IPS DF 6.9 (cell line): ENCODE results near the gene ADCY9.
"Not testable (repeated sequence)": the region's sequence is repeated elsewhere in the genome, so short reads cannot be mapped to it uniquely, and the experiment has no call there.

Experiments
- DNase-seq: peaks from one replicate; pipeline ENCODE4 v3.0.0-alpha.2; 2013; ENCODE audit warnings: low read depth, low spot score
- H3K27ac ChIP-seq: one replicate; pipeline ENCODE4 v1.5.1; 2013; ENCODE audit warnings: low read length, control low read depth
- H3K27me3 ChIP-seq: 2 replicates; pipeline ENCODE4 v1.6.1; 2013; ENCODE audit warnings: mild to moderate bottlenecking, low read length; ENCODE audit not compliant: control insufficient read depth, insufficient read depth
- H3K36me3 ChIP-seq: 2 replicates; pipeline ENCODE4 v1.6.1; 2013; ENCODE audit warnings: low read length; ENCODE audit not compliant: control insufficient read depth, insufficient read depth
- H3K4me1 ChIP-seq: 2 replicates; pipeline ENCODE4 v1.6.1; 2013; ENCODE audit warnings: low read length; ENCODE audit not compliant: control insufficient read depth, insufficient read depth
- H3K4me3 ChIP-seq: 2 replicates; pipeline ENCODE4 v1.5.1; 2013; ENCODE audit warnings: mild to moderate bottlenecking, low read length
- H3K9me3 ChIP-seq: 2 replicates; pipeline ENCODE4 v1.6.1; 2013; ENCODE audit warnings: low read length, inconsistent platforms; ENCODE audit not compliant: control insufficient read depth, insufficient read depth
- WGBS: extraction: QIAGEN DNeasy Blood & Tissue Kit; methylation state at CpG from one replicate; pipeline ENCODE4 v1.1.7; 2013; ENCODE audit warnings: mixed read lengths, missing lambda C conversion rate; ENCODE audit not compliant: insufficient read length, insufficient coverage; 5-methylcytosine and 5-hydroxymethylcytosine counted together

ADCY9 gene

DNA sequence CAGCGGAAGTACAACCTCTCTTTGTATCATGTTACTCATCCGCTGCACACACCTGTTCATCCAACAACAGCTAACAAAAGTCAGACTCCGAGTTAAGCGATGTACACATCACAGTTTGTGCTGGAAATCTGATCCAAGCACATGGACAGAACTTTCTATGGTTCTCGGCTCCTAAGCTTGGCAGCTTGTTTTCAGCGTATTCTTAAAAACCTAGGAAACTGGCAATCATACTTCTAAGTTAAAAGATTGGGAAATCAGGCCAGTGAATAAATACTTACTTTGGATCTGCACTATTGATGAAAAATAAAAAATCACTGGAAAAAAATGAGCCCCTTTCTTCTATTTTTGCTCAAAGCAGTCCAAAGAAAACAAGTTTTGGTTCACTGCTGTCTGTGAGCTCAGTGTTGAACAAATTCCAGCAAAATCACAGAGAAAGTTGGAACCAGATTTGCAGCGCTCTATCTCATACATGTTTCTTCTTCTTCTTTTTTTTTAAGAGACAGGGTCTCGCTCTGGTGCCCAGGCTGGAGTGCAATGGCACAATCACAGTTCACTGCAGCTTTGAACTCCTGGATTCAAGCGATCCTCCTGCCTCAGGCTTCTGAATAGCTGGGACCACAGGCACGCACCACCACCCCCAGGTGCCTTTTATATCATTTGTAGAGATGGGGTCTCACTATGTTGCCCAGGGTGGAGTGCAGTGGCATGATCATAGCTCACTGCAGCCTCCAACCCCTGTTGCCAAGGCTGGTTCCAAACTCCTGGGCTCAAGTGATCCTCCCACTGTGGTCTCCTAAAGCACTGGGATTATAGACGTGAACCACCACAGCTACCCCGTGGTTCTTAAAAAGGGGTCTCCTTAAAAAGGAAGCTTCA, 164.1 kb downstream of the ADCY9 start:
- Histone ChIP-seq H3K36me3 (no peaks in the 10 kb centered on the region), H3K4me1 (no peaks in the 10 kb centered on the region), H3K27me3 (no peaks in the 10 kb centered on the region), H3K4me3 (no peak overlapping the region), H3K27ac (no peak overlapping the region), H3K9me3 (no peaks in the 10 kb centered on the region)
- WGBS = no CpG with 5 or more reads among the region's 12 CpGs
- DNase-seq = no peak

DNA sequence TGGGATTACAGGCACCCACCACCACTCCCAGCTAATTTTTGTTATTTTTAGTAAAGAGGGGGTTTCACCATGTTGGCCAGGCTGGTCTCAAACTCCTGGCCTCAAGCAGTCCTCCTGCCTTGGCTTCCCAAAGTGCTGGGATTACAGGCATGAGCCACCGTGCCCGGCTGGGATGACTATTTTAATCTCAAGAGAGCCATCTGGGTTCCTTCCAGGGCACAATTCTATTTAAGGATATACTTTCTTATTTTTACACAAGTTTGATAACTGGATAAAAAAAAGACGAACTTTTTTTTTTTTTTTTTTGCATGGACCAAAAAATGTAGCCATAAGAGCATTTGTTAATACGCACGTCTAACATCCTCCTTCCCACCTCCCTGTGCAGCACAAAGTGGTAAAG, 164.9 kb downstream of the ADCY9 start:
- not testable (repeated sequence) for H3K27me3 ChIP-seq, DNase-seq, H3K9me3 ChIP-seq, H3K4me3 ChIP-seq, H3K4me1 ChIP-seq, H3K27ac ChIP-seq, H3K36me3 ChIP-seq
- WGBS = no CpG with 5 or more reads among the region's 5 CpGs

DNA sequence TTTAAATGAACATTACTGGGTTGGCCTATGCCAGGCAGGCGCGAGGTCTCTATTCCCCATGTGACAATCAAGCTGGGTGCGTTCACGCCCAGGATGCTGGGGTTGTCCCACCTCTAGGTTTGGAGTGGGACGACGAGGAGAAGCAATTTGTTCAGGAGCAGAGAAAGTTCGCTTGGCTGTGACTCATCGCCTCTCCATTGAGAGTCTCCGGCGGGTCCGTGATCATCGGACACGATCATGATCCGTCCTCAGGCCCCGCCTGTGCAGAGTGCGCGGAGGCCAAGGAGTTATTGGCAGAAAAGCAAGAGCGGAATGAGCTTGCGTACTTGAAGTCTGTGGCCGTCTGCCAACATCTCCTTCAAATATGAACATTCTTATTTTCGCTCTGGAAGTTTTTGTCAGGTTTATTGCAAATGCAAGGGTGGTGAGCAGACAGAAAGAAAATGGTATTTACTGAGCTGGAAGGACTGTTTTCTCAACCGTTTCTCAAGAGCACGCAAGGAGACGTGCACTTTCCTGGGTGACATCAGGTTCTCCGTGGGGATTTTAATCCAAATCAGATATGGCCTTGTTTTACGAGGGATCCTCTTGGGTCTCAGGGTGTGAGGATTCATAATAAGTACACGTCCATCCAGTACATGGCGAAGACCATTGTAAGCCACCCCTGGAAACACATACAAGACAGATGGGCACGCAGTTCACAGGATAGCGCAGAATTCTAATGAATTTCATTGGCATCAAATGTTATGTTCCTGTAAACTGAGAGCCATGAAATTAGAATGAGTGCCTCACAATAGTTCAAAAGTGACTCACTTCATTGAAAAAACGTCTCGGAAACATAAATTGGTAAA, 165.7 kb downstream of the ADCY9 start:
- WGBS = no CpG with 5 or more reads among the region's 32 CpGs
- Histone ChIP-seq H3K4me1 (no peaks in the 10 kb centered on the region), H3K36me3 (no peaks in the 10 kb centered on the region), H3K27ac (no peak overlapping the region), H3K4me3 (no peak overlapping the region), H3K9me3 (no peaks in the 10 kb centered on the region), H3K27me3 (no peaks in the 10 kb centered on the region)
- no peak for DNase-seq

DNA sequence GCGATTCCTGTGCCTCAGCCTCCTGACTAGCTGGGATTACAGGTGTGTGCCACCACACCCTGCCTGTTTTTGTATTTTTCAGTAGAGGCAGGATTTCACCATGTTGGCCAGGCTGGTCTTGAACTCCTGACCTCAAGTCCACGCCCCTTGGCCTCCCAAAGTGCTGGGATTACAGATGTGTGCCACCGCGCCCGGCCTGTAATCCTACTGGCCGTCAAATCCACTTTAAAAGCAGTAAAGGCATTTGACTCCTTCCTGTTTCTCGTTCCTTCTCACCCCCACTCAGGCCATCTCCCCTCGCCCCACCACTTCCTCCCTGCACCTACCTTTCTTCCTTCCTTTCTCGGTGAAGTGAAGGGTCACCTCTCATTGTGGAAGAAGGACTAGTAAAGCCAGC, 166.3 kb downstream of the ADCY9 start:
- Histone ChIP-seq H3K4me1 (no peaks in the 10 kb centered on the region), H3K4me3 (no peak overlapping the region), H3K27me3 (no peaks in the 10 kb centered on the region), H3K36me3 (no peaks in the 10 kb centered on the region), H3K9me3 (no peaks in the 10 kb centered on the region), H3K27ac (no peak overlapping the region)
- WGBS = no CpG with 5 or more reads among the region's 9 CpGs
- no peak for DNase-seq

DNA sequence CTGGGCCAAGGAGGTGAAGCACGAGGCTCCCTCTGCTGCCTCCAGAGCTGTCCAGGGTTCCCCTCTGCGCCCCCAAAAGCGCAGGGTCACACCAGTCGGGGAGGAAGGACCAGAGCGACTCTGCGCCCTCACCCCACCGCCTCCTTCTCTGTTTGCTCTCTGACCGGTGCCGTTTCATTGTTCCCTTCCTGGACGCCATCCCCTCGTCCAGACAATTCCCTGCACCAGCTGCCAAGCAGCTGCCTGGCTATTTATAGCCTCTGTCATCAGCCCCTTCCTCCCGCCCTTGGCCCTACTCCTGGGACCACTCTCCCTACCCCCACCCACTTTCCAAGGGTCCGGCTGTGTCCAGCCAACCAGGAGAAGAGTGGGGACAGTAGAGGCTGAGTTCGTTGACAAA, 167.0 kb downstream of the ADCY9 start:
- no peak overlapping the region for H3K27ac ChIP-seq
- no CpG with 5 or more reads among the region's 14 CpGs for WGBS
- no peaks in the 10 kb centered on the region for H3K4me1 ChIP-seq

GRCh38 chr16:3948378-3948995, 167.8 kb downstream of the ADCY9 start:
- Histone ChIP-seq H3K36me3 (no peaks in the 10 kb centered on the region), H3K27me3 (no peaks in the 10 kb centered on the region), H3K27ac (no peak overlapping the region), H3K4me3 (no peak overlapping the region), H3K4me1 (no peaks in the 10 kb centered on the region), H3K9me3 (no peaks in the 10 kb centered on the region)
- no CpG with 5 or more reads among the region's 17 CpGs for WGBS
- DNase-seq = no peak

More for the DNA sequence above, 167.0 kb downstream of the ADCY9 start:
- Histone ChIP-seq H3K36me3 (no peaks in the 10 kb centered on the region), H3K27me3 (no peaks in the 10 kb centered on the region), H3K9me3 (no peaks in the 10 kb centered on the region), H3K4me3 (no peak overlapping the region)
- no peak for DNase-seq

- H3K36me3 ChIP-seq = no peaks in the 10 kb centered on the region
- DNase-seq = no peak
- no CpG with 5 or more reads among the region's 20 CpGs for WGBS
- H3K9me3 ChIP-seq = no peaks in the 10 kb centered on the region
- H3K27ac ChIP-seq = no peak overlapping the region
- no peaks in the 10 kb centered on the region for H3K4me1 ChIP-seq
- H3K4me3 ChIP-seq = no peak overlapping the region
- H3K27me3 ChIP-seq = no peaks in the 10 kb centered on the region
Observed at GRCh38 chr16:3946604-3947180, 169.6 kb downstream of the ADCY9 start.

DNA sequence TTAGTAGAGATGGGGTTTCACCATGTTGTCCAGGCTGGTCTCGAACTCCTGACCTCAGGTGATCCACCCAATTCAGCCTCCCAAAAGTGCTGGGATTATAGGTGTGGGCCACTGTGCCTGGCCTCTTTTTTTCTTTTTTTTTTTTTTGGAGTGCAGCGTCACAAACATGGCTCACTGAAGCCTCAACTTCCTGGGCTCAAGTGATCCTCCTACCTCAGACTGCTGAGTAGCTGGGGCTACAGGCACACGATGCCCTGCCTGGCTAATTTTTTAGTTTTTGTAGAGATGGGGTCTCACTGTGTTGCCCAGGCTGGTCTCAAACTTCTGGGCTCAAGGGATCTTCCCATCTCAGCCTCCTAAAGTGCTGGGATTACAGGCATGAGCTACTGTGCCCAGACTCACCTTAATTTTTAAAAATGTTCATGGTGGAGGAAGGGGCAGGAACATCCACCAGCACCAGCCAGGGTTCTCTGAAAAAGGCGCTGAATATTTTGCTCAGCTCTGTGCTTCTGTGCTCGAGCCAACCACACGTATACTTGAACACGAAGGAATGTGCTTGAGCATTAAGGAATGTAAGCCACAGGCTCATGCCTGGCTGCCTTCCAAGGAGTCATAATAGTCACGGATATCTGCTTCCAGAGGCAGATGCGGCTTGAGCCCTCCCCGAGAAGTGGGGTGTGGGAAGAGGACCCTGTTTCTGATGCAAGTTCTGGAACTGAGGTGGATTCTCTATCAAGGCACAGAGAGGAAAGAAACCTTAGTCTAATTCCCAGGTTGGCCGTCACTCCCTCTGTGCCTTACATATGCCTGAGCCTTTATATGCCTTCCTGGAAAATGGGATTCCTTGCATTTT, 170.3 kb downstream of the ADCY9 start:
- WGBS = no CpG with 5 or more reads among the region's 11 CpGs
- no peak for DNase-seq
- Histone ChIP-seq H3K4me1 (no peaks in the 10 kb centered on the region), H3K4me3 (no peak overlapping the region), H3K27ac (no peak overlapping the region), H3K27me3 (no peaks in the 10 kb centered on the region), H3K9me3 (no peaks in the 10 kb centered on the region), H3K36me3 (no peaks in the 10 kb centered on the region)

- WGBS = no CpG with 5 or more reads among the region's 2 CpGs
- H3K27me3 ChIP-seq, H3K4me3 ChIP-seq, H3K9me3 ChIP-seq, DNase-seq, H3K27ac ChIP-seq, H3K36me3 ChIP-seq, H3K4me1 ChIP-seq: not testable (repeated sequence)
Observed at GRCh38 chr16:3944457-3944856, 171.8 kb downstream of the ADCY9 start.
